Renal cortex interstitium (tissue), 11 donors: ENCODE results near the gene D2HGDH. TPM values are rescaled to one million over a fixed set of nuclear protein-coding genes. Genes with fewer than 3 reads are reported as not detected.
A peak's percentile ranks its signal among the peaks of the same experiment; 100 is the strongest.

Experiments used
- DNase-seq, 11 donors: peaks; one replicate each; pipeline ENCODE4 v3.0.0-alpha.2; 2013; ENCODE audit warnings: low read depth in 9 of 11, low spot score in 4 of 11; ENCODE audit errors: extremely low read depth in 1 of 11
- polyA plus RNA-seq, 3 donors: library from polyadenylated mRNA; unstranded; fragments of 120-200 nt; gene quantifications; one replicate each; pipeline ENCODE4 v1.2.1, GENCODE V29; 2013; ENCODE audit not compliant: insufficient read length in 3 of 3

Gene D2HGDH
- polyA plus RNA-seq, 3 donors = 30.0 to 62.3 (median 50.4) TPM

DNA sequence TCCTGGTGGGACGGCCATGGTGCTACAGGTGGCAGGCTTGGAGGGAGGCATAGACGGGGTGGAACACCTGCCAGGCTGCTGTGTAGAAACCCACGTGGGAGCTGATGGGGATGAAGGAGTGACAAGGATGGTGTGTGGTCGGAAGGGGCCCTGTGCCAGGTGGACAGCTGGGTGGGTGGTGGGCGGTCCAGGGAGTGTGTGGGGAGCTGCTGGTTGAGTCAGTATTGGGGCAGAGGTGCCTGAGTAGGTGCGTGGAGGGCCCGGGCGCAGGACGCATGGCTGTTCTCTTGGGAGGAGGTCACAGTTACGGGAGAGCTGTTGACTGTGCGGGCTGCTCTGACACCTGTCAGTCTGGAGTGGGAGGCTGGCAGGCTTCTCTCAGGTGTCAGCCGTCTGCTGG, 12.6 kb upstream of the D2HGDH start:
- no peak for DNase-seq

DNA sequence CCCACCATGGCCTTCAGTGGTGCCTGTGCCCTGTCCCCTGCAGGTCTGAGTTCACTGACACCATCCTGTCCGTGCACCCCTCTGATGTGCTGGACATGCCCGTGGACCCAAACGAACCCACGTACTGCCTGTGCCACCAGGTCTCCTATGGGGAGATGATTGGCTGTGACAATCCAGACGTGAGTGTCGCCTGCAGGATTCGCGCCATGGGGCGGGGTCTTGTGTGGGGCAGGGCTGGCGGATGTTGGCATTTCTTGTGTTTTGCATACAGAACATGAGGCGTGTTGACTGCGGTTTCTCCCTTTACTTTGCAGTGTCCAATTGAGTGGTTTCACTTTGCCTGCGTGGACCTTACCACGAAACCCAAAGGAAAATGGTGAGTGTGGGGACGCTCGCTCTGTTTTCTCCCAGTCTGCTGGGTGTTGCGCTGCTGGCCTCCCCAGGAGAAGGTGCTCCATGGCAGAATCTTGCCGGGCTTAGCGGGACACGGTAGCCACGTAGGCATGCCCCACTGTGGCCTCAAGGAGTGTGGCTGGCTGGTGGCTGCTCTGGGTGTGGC, 11.5 kb upstream of the D2HGDH start:
- DNase-seq = no peak

- DNase-seq = no peak
Observed at GRCh38 chr2:241724259-241724974, 10.0 kb upstream of the D2HGDH start.

DNA sequence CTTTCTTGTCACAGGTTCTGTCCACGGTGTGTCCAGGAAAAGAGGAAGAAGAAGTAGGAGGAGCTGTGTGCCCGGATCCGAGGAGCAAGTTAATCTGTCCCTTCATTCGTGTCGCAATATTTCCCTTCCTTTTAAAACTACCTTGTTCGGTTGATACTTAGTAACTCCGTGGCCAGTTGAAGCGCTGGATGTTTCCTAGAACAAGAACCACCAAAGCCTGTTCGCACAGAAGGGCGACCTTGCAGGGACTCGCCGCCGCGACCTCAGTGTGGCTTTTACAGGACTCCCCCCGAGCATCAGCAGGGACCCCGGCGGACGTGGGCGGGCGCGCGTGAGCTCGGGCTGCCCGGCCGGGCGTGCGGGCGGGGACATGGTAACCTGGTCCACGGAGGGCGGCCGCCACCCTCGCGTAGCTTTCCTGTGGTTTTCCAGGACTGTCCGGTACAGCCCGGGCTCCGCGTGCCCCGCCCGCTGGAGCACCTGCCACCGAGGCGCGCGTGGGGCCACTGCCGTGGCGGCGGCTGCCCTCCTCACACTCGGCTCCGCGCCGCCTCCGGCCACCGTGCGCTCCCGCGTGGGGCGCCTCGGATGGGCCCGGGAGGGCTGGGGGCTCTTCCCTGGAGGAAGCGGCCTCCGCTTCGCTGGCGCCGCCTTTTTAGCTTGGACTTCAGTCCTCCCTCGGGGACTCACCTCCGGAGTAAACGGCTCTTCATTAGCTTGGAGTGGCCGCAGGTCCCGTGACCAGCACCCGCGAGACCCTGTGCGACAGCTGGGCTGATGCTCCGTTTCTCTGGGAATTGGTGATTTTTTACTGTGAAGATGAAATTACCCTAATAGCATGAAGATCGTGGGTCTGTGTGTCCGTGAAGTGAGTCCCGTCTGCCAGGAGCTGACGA, 9.2 kb upstream of the D2HGDH start:
- no peak for DNase-seq

DNA sequence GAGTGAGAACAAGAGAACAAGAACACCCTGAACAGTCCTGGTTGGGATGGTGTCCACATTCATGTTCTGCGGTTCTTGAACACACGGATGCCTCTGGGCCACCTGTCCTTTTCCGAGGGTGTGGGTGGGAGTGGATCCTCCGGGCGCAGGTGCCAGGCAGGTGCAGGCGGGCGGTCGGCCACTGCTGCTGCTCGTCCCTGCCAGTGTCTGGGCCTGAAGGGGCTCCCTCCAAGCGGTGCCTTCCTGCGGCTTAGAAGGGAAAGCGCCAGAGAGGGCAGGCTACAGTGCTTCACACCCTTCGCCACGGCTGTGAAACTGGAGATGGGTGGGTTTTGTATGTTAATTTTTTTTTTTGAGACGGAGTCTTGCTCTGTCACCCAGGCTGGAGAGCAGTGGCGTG, 8.0 kb upstream of the D2HGDH start:
- no peak for DNase-seq

DNA sequence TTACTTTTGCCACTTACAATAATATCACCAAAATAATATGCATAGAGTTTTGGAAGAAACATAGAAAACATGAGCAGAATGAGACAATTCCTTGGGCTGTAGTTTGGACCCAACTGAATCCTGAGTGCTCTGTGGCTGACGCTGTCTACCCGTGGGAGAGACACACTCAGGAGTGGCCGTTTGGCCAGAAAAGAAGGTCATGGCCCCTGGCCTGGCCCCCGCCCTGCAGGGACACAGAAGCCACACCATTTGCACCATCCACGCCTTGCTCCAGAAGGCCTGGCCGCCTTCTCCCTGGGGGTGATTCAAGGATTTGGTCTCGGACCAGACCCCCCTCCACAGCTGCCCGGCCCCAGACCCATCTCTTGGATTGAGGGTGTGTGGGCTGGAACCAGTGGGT, 6.4 kb upstream of the D2HGDH start:
- DNase-seq = no peak

DNA sequence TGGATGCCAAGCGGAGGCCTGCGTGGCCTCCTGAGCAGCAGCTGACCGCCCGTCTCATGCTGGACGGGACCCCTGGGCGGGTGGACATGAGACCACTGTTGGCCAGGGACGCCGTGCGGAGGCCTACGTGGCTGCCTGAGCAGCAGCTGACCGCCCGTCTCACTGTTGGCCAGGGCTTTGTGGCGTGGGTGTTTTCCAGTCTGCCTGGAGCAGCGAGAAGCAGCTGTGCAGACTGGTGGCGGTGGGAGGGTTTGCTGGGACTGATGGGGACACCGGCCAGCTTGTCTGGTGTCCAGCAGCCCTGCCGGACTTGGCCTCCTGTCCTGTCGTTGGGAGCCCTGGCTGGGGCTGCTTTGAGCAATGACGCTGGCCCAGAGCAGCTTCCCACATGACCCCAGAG, 5.8 kb upstream of the D2HGDH start:
- no peak for DNase-seq

- no peak for DNase-seq
Observed at GRCh38 chr2:241729868-241730267, 4.6 kb upstream of the D2HGDH start.

DNA sequence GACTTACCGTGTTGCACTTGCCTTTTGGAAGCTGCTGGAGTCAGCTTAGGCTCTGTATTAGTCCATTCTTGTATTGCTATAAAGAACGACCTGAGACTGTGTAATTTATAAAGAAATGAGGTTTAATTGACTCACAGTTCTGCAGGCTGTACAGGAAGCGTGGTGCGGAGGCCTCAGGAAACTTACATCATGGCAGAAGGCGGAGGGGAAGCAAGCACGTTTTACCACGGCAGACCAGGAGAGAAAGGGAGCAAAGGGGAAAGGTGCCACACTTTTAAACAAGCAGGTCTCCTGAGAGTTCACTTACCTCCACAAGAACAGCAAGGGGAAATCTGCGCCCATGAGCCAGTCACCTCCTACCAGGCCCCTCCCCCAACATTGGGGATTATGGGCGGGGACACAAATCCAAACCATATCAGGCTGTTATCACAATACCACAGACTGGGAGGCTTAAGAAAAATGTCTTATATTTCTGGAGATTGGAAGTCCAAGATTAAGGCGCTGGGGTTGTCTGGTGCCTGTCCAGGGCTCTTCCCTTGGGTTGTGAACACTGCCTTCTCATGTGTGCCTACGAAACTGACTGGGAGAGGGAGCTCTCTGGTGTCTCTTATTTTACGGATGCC, 3.6 kb upstream of the D2HGDH start:
- DNase-seq = no peak

GRCh38 chr2:241732513-241733186, 1.8 kb upstream of the D2HGDH start:
- DNase-seq = peak in 9 of 11 donors; percentile 11 to 61 (median 44)

- no peak for DNase-seq
Observed at GRCh38 chr2:241733391-241734207, 831 bp upstream of the D2HGDH start.

DNA sequence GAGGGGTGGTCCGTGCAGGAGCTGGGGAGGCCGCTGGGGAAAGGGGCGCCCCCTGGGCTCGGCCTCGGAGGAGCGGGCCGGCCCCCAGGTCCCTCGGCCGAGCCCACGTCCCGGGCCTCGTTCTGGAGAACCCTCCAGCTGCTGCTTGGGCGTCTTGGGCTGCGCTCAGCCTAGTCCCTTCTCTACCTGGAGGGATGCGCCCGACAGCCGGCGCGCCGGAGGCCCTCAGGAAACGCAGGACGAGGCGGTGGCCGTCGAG, 293 bp upstream of the D2HGDH start:
- no peak for DNase-seq

GRCh38 chr2:241736111-241736510, 1.7 kb downstream of the D2HGDH start:
- DNase-seq = no peak

DNA sequence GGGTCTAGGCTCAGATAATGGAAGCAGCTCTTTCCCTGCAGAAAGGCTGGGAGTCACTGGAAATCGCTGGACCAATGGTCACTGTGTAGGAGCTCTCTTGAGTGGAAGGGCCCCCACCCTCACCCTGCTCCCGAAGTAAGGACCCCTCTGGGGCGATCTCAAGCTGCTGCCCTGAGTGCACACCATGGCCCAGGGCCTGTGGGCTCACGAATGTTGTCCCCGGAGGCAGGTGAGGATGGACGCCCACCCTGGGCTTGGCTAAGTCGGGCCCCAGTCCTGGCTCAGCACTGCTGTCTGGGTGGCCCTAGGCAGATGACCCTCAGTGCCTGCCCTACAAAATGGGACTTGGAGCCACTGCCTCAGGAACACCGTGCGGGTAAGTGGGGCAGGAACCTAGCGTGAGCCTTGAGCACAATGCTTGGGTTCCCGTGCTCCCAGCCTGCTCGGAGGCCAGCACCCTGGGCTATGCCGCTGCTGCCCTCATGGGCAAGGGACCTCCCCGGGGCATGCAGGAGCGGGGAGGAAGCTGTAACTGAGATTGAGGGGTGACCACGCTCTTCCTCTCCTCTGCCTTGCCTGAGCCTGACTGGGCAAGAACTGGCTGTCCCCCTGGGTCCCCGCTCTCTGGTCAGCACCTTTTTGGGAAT, 3.7 kb downstream of the D2HGDH start:
- DNase-seq = no peak

DNA sequence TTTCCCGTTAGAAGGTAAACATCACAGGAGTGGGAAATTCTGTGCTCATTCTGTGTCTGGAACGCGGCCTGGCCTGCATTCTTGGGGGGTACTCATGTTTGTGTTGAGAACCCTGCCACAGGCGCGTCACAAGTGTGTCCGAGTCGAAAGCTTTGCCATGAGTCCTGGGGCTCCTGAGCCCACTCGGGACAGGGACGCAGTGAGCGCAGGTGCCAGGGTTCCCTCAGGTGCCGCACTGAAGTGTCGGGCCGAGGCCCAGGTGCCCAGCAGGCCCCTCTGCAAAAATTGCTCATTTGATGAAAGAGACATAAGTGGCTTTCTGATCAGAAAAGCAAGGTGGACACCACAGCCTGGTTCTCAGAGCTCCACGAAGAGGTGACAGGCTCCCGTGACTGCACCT, 4.7 kb downstream of the D2HGDH start:
- DNase-seq = no peak

- no peak for DNase-seq
Observed at GRCh38 chr2:241739651-241740050, 5.2 kb downstream of the D2HGDH start.

- no peak for DNase-seq
Observed at GRCh38 chr2:241741016-241741415, 6.6 kb downstream of the D2HGDH start.

- DNase-seq = no peak
Observed at GRCh38 chr2:241742320-241742939, 8.0 kb downstream of the D2HGDH start.
